ENCODE results near the gene TOB1.

TOB1 gene

GRCh38 chr17:50816271-50816670 is 49.9 kb downstream of the TOB1 start:
- TF ChIP-seq CTCF (IDR thresholded peaks at IDR 0.05; ENCODE audit: low read depth, low read length, missing control alignments), result no peak
- DNase-seq (ENCODE audit: low read depth), result no peak
- H3K4me3 ChIP-seq (ENCODE audit: low read depth, low read length), result no peak overlapping the region

- DNase-seq (ENCODE audit: low read depth), result no peak
- no peak overlapping the region for H3K4me3 ChIP-seq (ENCODE audit: low read depth, low read length)
- TF ChIP-seq CTCF (IDR thresholded peaks at IDR 0.05; ENCODE audit: low read depth, low read length, missing control alignments), result no peak
Observed at GRCh38 chr17:50815400-50815799, 50.8 kb downstream of the TOB1 start.

GRCh38 chr17:50813583-50813982 is 52.6 kb downstream of the TOB1 start:
- no peak for TF ChIP-seq CTCF (IDR thresholded peaks at IDR 0.05; ENCODE audit: low read depth, low read length, missing control alignments)
- no peak overlapping the region for H3K4me3 ChIP-seq (ENCODE audit: low read depth, low read length)
- no peak for DNase-seq (ENCODE audit: low read depth)

All from GM12864 (cell line).